Neural crest cell (in vitro differentiated cells): ENCODE data around the gene C1orf53. TPM values are rescaled to one million over a fixed set of nuclear protein-coding genes. Genes with fewer than 3 reads are reported as not detected.
A peak's percentile ranks its signal among the peaks of the same experiment; 100 is the strongest.

Experiments used
- DNase-seq: peaks from one replicate; pipeline ENCODE4 v3.0.0; 2021; ENCODE audit warnings: low read depth, mixed read lengths, low spot score
- H3K27ac Mint-ChIP-seq: one replicate; pipeline ENCODE4 v1.8.0; 2021; ENCODE audit warnings: mild to moderate bottlenecking, mixed read lengths; ENCODE audit not compliant: unreplicated experiment
- H3K27me3 Mint-ChIP-seq: 2 replicates; pipeline ENCODE4 v1.8.0; 2021; ENCODE audit warnings: low read depth, mild to moderate bottlenecking, mixed read lengths
- H3K36me3 Mint-ChIP-seq: 2 replicates; pipeline ENCODE4 v1.8.0; 2021; ENCODE audit warnings: low read depth, mild to moderate bottlenecking, mixed read lengths
- H3K4me1 Mint-ChIP-seq: 2 replicates; pipeline ENCODE4 v1.8.0; 2021; ENCODE audit warnings: mixed read lengths
- H3K4me3 Mint-ChIP-seq: one replicate; pipeline ENCODE4 v1.8.0; 2021; ENCODE audit warnings: mild to moderate bottlenecking, mixed read lengths
- H3K9me3 Mint-ChIP-seq: 2 replicates; pipeline ENCODE4 v1.8.0; 2021; ENCODE audit warnings: mixed read lengths
- CTCF ChIP-seq: fragments of 200-600 bp; sonication (generic); conservative IDR thresholded peaks from 2 replicates; pipeline ENCODE4 v1.5.0; 2021; ENCODE audit warnings: antibody characterized with exemption, mild to moderate bottlenecking
- total RNA-seq: library from RNA; stranded (reverse); gene quantifications from 2 replicates; pipeline ENCODE4 v1.2.1, GENCODE V29; 2021

Gene C1orf53
- total RNA-seq, 1 donor from 2014 or later, result 3.1 TPM

GRCh38 chr1:197903196-197903514, 725 bp downstream of the C1orf53 start:
- Mint-ChIP-seq H3K4me3 (peak overlapping the region; percentile 87), H3K36me3 (peaks cover under 1% of the 10 kb centered on the region), H3K9me3 (no peaks in the 10 kb centered on the region), H3K27me3 (peaks cover 56% of the 10 kb centered on the region), H3K4me1 (peaks cover 18% of the 10 kb centered on the region), H3K27ac (peak overlapping the region; percentile 37)
- DNase-seq, result no peak
- TF ChIP-seq CTCF, result no peak

- no peak for DNase-seq
- Mint-ChIP-seq H3K4me1 (peaks cover 18% of the 10 kb centered on the region), H3K9me3 (no peaks in the 10 kb centered on the region), H3K27me3 (peaks cover 67% of the 10 kb centered on the region), H3K27ac (no peak overlapping the region), H3K36me3 (peaks cover 2% of the 10 kb centered on the region), H3K4me3 (peak overlapping the region; percentile 87)
- TF ChIP-seq CTCF, result no peak
These were observed 1.8 kb downstream of the C1orf53 start for GRCh38 chr1:197904126-197904787.

GRCh38 chr1:197905699-197906351, 3.4 kb downstream of the C1orf53 start:
- DNase-seq, result no peak
- TF ChIP-seq CTCF, result no peak
- H3K27ac Mint-ChIP-seq, result no peak overlapping the region
- peak overlapping the region; percentile 24 for H3K4me3 Mint-ChIP-seq
- H3K9me3 Mint-ChIP-seq, result no peaks in the 10 kb centered on the region
- H3K4me1 Mint-ChIP-seq, result peaks cover 24% of the 10 kb centered on the region
- H3K27me3 Mint-ChIP-seq, result peaks cover 83% of the 10 kb centered on the region
- peaks cover 2% of the 10 kb centered on the region for H3K36me3 Mint-ChIP-seq

- Mint-ChIP-seq H3K36me3 (peaks cover 2% of the 10 kb centered on the region), H3K4me1 (peaks cover 25% of the 10 kb centered on the region), H3K27ac (no peak overlapping the region), H3K27me3 (peaks cover 100% of the 10 kb centered on the region), H3K9me3 (no peaks in the 10 kb centered on the region), H3K4me3 (no peak overlapping the region)
- no peak for TF ChIP-seq CTCF
- no peak for DNase-seq
These were observed 5.6 kb downstream of the C1orf53 start for GRCh38 chr1:197907846-197908616.

- DNase-seq, result no peak
- Mint-ChIP-seq H3K27me3 (peaks cover 100% of the 10 kb centered on the region), H3K4me1 (peaks cover 21% of the 10 kb centered on the region), H3K9me3 (no peaks in the 10 kb centered on the region), H3K27ac (no peak overlapping the region), H3K4me3 (no peak overlapping the region), H3K36me3 (peaks cover 2% of the 10 kb centered on the region)
- TF ChIP-seq CTCF, result no peak
These were observed 6.3 kb downstream of the C1orf53 start for GRCh38 chr1:197908716-197909220.
